CD4-positive, alpha-beta T cell treated with Interferon gamma for 1 hour (primary cell): ENCODE data around the gene NKD2.
"Not testable (repeated sequence)": the region's sequence is repeated elsewhere in the genome, so short reads cannot be mapped to it uniquely, and the experiment has no call there.

Experiments used
- DNase-seq: peaks from one replicate; pipeline ENCODE4 v3.0.0-alpha.2; 2020

Gene NKD2

DNA sequence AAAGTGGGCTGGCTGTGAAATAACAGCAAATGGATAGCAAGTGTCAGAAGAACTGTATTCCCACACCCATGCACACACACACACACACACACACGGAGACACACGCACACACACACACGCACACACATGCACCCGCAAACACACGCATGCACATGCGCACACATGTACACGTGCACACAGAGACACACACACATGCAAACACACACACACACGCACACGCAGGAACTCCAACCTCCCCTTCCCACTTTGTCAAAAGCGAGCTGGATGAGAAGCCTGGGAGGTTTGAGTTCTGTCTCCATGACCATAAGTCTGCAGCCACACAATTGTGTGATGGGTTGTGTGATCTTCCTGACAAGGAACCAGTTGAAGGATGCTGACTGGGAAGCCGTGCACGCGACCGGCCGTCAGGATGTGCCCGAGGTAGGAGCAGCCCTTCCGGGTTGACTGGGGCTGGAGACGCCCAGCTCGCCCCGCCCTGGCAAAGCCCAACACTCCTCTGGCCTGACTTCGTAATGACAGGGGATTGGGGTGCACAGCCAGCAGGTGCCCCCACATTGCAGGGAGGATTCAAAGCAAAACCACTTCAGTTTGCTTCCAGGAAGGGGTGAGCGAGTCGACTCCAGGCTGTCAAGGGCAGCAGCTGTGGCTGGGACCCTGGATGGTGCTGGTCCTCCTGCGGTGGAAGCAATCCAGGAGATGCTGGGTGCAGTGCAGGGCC lies 29.3 kb upstream of the NKD2 start:
- no peak for DNase-seq

DNA sequence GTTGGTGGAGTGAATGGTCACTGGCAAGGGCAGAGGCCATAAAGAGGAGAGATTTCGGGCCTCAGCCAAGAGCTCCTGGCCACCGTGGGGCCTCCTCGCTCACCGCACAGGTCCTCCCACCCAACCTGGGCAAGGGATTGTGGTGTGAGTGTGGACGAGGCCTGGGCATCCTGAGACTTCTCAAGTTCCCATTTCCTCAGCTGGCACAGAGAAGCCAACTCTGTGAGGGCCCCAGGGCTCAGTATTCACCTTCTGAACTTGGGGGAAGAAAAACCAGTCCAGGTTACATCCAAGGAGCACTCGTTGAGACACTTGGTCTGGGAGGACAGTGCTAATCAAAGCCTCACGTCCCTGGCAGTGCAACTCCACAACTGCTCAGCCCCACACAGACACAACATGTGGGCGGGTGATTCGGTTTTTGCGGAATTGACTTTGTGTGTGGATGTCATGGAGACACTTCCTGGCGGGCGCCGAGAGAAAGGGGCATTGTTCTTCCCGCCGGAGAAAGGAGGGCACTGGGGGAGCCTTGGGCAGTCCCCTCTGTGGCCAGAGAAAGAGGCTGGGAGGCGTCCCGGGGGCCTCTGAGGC lies 28.5 kb upstream of the NKD2 start:
- no peak for DNase-seq

DNA sequence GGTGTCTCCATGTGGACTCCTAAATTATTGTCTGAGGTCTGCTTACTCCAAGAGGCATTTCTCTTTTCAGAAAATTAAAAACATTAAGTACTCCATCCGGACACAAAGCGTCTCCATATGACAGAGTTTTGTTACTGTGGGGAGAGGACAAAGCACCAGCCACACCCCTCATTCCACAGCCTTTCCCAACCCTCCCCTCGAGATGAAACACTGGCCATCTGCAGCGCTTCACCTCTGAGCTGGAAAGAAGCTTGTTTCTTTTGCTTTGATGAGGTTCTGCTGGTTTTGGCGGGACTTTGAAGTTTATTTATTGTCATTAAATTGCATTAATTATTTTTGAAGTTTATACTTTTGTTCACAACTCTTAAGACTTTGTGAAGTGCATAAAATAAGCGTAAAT lies 27.6 kb upstream of the NKD2 start:
- no peak for DNase-seq

DNA sequence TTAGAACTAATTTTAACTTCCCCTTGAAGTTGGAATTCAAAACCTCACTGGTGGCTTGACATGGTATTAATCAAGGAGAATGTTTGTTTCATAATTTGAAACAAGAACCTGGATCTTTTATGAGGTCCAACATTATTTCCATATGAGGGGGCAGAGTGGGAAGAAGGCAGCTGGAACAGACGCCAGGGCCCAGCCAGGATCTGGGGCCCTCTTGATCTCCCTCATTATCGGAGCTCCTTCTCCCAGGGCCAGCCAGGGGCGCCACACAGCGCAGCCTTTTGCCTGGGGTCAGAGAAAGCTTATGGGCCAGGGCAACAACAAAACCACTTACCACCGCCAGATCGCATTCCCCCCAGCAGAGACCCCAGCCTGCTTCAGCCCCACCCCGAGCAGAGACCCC lies 27.1 kb upstream of the NKD2 start:
- no peak for DNase-seq

- no peak for DNase-seq
These were observed 26.0 kb upstream of the NKD2 start for GRCh38 chr5:982377-983237.

- no peak for DNase-seq
These were observed 25.4 kb upstream of the NKD2 start for GRCh38 chr5:983238-983524.

- no peak for DNase-seq
These were observed 25.0 kb upstream of the NKD2 start for GRCh38 chr5:983568-983967.

- DNase-seq = no peak
These were observed 23.8 kb upstream of the NKD2 start for GRCh38 chr5:984774-985173.

- DNase-seq = no peak
These were observed 20.8 kb upstream of the NKD2 start for GRCh38 chr5:987761-988160.

DNA sequence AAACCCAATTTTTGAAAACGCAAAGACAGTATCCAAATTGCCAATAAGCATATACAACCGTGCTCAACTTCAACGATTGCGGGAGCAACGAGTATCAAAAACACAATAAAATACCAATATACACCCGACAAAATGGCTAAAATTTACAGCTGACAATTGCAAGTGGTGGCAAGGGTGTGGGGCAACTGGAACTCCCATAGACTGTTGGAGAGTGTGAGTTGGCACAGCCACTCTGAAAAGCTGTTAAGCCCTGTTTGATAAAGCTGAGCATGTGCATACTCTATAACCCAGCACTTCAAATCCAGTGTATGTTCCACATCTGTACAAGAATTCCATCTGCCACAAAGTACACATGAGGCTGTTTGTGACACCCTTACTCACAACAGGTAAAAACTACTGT lies 20.3 kb upstream of the NKD2 start:
- DNase-seq = no peak

- DNase-seq = no peak
These were observed 18.6 kb upstream of the NKD2 start for GRCh38 chr5:989961-990530.

DNA sequence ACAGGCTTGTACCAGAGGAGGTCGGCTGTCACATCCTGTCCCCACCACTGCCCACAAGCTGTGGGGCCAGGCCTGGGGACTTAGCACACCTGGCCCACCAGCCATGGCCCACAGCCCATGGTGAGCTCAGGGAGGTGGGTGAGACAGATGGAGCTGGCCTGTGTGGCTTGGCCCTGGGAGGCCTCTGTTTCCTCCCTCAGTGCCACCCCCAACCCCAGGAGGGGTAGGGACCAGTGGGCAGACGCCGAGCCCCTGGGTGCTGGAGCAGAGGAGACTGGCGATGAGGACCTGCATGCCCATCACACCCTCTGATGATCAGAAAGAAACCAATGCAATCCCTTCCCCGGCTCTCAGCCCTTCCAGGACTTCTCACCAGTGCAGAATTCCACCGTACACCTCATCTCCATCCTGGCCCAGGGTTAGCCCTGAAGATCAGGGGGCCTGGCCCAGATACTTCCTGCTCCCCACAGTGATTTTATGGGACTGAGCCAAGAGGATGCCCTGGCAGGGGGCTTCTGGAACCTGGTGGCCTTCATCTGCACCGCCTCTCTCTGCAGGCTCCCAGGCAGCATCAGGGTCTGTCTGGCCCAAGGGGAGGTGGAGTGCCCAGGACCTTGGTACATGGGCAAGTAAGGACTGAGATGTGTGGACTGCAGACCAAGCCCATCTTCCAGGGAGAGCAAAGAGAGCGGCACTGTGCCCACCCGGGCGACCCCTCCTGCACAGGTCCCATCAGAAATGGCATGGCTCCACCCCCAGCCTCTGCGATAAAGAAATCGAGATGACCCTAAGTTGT lies 16.9 kb upstream of the NKD2 start:
- DNase-seq = no peak

GRCh38 chr5:994272-994607 lies 14.4 kb upstream of the NKD2 start:
- no peak for DNase-seq

DNA sequence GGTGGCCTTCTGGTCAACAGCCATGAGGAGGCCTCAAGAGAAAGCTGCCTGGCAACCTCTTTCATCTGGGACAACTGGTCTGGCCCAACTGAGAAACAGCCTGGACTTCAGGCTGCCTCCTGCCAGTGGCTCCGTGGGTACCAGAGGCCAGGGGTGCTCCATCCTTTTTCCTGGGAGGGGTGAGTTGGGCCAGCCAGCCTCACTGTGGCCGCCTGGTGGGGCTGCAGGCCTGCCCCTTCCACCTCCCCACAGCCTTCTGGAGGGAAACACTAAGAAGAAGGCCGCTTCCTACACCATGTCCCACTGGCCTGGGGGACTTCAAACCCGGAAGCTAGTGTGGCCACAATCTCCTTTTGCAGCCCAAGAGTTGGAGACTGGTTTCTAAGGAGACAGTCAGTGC lies 13.8 kb upstream of the NKD2 start:
- DNase-seq = no peak

DNA sequence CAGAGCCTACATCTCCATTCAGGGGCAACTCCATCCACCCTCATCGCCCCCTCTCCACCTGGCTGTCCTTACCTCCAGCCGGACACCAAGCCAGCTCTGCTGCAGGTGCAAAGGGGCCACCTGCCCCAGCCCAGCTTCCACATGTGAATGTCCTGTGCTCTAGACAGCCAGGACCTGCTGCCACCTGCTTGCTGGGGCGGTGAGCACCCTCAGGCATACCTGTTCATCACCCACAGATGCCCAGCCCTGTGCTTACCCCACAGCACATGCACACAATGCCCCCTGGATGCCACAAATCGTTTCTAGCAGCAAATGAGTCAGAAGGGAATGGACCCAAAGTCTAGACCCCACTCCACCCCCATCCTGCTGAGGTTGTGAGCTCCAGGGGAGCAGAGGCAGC lies 13.3 kb upstream of the NKD2 start:
- no peak for DNase-seq

DNA sequence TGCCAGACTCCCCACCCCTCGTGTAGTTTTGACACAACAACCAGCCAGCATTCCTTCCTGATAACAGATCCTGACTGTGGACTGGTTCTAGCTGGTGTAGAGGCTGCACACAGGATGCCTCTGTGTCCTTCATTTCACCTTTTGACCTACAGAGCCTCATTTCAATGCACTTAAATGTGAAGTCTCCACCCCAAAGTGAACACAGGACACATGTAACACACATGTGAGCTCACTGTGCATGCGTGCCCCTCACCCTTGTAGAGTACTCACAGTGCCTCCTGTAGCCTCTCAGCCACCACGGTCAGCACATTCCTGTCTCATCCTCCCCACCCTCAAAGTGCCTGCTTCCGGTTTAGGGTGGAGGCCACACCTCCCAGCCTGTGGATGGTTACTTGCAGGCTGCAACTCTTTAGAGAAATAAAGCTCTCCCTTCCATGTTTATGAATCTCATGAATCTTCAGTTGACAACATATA lies 11.6 kb upstream of the NKD2 start:
- no peak for DNase-seq

DNA sequence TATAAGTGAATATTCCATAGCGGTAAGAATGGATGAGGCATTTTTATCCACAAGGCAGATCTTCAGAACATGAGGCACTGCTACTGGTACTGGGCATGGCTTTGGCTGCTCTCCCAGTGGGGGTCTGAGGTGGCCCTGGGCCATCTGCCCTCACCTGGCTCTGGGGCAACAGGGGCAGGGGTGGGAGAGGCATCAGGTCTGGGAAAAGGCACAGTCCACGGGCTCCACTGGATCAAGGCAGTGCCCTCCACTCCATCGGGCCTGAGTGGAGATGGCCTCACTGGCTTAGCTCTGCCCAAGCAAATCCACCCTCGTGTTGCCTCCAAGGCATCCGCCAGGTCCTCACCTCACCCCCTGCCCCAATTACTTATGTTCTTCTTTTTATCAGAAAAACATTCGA lies 10.9 kb upstream of the NKD2 start:
- no peak for DNase-seq

- no peak for DNase-seq
These were observed 10.2 kb upstream of the NKD2 start for GRCh38 chr5:998246-999031.

DNA sequence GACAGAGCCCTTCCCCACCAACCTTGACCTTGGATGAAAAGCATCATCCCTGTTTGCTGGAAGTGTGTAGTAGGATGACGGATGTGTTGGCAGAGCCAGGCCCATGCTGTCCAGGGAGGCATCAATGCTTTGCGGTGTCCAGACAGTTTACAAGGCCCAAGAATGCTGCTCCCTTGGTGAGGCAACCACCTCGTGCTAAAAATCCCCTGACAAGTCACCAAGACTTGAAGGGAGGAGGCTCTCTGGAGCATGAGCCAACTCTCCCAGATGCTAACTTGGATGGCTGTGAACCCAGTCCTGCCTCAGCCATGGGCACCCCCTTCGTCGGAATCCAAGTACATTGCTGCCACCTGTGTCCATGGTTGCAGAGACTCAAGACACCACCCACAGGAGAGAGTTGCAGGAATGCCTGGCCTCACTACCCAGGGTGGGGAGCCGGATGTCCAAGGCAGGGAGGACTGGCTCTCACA lies 9.5 kb upstream of the NKD2 start:
- DNase-seq = no peak

DNA sequence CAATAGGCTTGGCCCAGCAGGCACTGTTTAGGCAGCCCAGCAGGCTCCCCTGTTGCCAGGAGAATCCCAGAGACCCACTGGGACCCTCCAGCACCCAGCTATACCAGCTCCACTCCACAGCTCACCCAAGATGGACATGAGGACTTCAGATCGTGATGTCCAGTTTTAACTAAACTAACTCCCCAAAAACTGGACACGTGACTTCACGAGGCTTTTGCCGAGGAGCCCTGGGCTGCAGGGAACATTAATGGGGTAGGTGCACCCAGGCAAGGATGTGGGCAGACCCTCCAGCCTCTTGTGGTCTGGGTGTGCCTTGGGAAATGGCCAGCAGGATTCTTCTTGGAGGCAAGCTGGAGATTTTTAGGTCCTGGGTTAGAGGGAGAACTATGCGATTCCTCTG lies 8.9 kb upstream of the NKD2 start:
- no peak for DNase-seq

DNA sequence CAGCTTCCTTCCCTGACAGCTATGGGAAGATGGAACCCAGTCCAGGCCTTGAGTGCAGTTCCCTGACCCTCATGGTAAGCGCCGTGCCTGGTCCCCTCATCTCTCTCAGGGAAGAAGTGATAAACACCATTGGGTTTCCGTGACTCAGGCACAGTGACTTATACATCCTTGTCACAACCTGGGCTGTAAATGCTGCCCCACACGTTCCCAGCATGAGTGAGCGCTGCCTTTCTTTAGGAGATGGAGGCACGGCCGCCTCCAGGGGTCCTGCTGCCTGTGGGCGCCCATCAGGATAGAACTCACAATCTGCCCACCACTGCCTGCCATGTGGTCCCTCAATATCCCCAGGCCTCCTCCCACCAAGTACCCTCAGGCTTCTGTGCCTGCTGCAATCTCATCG lies 8.3 kb upstream of the NKD2 start:
- DNase-seq = no peak

GRCh38 chr5:1000831-1001230 lies 7.8 kb upstream of the NKD2 start:
- not testable (repeated sequence) for DNase-seq
